ENCODE measurements around the gene CSTF2. TPM values are rescaled to one million over a fixed set of nuclear protein-coding genes. Genes with fewer than 3 reads are reported as not detected.

Gene CSTF2
- total and polyA plus RNA-seq, 9 of the 15 experiments (the other 6 are each of a cell fraction or from before 2014, with no cell fraction given), result 11.6 to 57.9 (median 46.4) TPM

- in situ Hi-C loops (cut with MboI), result no loop called here
- H3K27me3 ChIP-seq (ENCODE audit: control insufficient read depth in 2 of 2, insufficient read depth in 2 of 2, low read length in 2 of 2), result no peaks in the 10 kb centered on the region
- no peaks in the 10 kb centered on the region for H3K9me1 ChIP-seq (ENCODE audit: control insufficient read depth, insufficient read depth, low read length)
- no peak for DNase-seq (ENCODE audit: extremely low read depth in 1 of 4, low spot score in 3 of 4)
- 70% methylated on average over 2 of the region's 2 CpGs for WGBS (ENCODE audit: insufficient coverage, low coverage, missing lambda C conversion rate)
- no peak overlapping the region for H2AFZ ChIP-seq (ENCODE audit: low read depth, low read length)
- CTCF ChIA-PET (ENCODE audit: low intra/inter-chr PET ratio), result interaction anchor here (0.6 kb wide), 1 partner anchor 235 kb away, joined by 3 read pairs; no protein-coding TSS in a partner anchor
- FAIRE-seq, result no peak
- intact Hi-C loops (cut with micrococcal nuclease), result no loop called here
- no peaks in the 10 kb centered on the region for H3K79me2 ChIP-seq (ENCODE audit: control insufficient read depth, insufficient read depth, low read length)
- H3K4me2 ChIP-seq (ENCODE audit: insufficient read depth, low read length), result no peak overlapping the region
- no peaks in the 10 kb centered on the region for H3K4me1 ChIP-seq (replicated peaks in 1 of 2; ENCODE audit: control insufficient read depth in 2 of 2, insufficient read depth in 2 of 2, low read length in 2 of 2)
- peaks cover 85% of the 10 kb centered on the region for H3K36me3 ChIP-seq (ENCODE audit: control insufficient read depth, insufficient read depth, low read length)
- no peaks in the 10 kb centered on the region for H4K20me1 ChIP-seq (replicated peaks; ENCODE audit: control insufficient read depth, insufficient read depth, low read length)
- POLR2A ChIA-PET, result interaction anchor here (0.9 kb wide), 1 partner anchor 11 kb away, joined by 3 read pairs; no protein-coding TSS in a partner anchor
- H3K4me3 ChIP-seq, result no peak overlapping the region
- no peak overlapping the region for H3K27ac ChIP-seq (ENCODE audit: extremely low read depth, low read depth, low read length)
- TF ChIP-seq TEAD1 (CRISPR knock-in tag; IDR thresholded peaks at IDR 0.05), result no peak
- TF ChIP-seq MBD1 (CRISPR knock-in tag; IDR thresholded peaks at IDR 0.05), result no peak
- TF ChIP-seq NR0B1 (IDR thresholded peaks at IDR 0.05; ENCODE audit: partially characterized antibody), result no peak
- no peak for TF ChIP-seq KAT8 (IDR thresholded peaks at IDR 0.05; ENCODE audit: low read depth)
- TF ChIP-seq EP400 (IDR thresholded peaks at IDR 0.05), result no peak
- TF ChIP-seq TCFL5 (CRISPR knock-in tag; conservative IDR thresholded peaks at IDR 0.05), result no peak
- no peak for TF ChIP-seq SIRT6 (IDR thresholded peaks at IDR 0.05; ENCODE audit: low read depth, low read length)
- TF ChIP-seq, protein P1, sequence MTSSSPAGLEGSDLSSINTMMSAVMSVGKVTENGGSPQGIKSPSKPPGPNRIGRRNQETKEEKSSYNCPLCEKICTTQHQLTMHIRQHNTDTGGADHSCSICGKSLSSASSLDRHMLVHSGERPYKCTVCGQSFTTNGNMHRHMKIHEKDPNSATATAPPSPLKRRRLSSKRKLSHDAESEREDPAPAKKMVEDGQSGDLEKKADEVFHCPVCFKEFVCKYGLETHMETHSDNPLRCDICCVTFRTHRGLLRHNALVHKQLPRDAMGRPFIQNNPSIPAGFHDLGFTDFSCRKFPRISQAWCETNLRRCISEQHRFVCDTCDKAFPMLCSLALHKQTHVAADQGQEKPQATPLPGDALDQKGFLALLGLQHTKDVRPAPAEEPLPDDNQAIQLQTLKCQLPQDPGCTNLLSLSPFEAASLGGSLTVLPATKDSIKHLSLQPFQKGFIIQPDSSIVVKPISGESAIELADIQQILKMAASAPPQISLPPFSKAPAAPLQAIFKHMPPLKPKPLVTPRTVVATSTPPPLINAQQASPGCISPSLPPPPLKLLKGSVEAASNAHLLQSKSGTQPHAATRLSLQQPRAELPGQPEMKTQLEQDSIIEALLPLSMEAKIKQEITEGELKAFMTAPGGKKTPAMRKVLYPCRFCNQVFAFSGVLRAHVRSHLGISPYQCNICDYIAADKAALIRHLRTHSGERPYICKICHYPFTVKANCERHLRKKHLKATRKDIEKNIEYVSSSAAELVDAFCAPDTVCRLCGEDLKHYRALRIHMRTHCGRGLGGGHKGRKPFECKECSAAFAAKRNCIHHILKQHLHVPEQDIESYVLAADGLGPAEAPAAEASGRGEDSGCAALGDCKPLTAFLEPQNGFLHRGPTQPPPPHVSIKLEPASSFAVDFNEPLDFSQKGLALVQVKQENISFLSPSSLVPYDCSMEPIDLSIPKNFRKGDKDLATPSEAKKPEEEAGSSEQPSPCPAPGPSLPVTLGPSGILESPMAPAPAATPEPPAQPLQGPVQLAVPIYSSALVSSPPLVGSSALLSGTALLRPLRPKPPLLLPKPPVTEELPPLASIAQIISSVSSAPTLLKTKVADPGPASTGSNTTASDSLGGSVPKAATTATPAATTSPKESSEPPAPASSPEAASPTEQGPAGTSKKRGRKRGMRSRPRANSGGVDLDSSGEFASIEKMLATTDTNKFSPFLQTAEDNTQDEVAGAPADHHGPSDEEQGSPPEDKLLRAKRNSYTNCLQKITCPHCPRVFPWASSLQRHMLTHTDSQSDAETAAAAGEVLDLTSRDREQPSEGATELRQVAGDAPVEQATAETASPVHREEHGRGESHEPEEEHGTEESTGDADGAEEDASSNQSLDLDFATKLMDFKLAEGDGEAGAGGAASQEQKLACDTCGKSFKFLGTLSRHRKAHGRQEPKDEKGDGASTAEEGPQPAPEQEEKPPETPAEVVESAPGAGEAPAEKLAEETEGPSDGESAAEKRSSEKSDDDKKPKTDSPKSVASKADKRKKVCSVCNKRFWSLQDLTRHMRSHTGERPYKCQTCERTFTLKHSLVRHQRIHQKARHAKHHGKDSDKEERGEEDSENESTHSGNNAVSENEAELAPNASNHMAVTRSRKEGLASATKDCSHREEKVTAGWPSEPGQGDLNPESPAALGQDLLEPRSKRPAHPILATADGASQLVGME (CRISPR knock-in tag; IDR thresholded peaks at IDR 0.05), result no peak
- no peak for TF ChIP-seq PCBP2 (IDR thresholded peaks at IDR 0.05; ENCODE audit: low read depth, low read length, poor library complexity, severe bottlenecking)
- TF ChIP-seq ZC3H11A (IDR thresholded peaks at IDR 0.05; ENCODE audit: low read depth, low read length), result no peak
- TF ChIP-seq, protein P2, sequence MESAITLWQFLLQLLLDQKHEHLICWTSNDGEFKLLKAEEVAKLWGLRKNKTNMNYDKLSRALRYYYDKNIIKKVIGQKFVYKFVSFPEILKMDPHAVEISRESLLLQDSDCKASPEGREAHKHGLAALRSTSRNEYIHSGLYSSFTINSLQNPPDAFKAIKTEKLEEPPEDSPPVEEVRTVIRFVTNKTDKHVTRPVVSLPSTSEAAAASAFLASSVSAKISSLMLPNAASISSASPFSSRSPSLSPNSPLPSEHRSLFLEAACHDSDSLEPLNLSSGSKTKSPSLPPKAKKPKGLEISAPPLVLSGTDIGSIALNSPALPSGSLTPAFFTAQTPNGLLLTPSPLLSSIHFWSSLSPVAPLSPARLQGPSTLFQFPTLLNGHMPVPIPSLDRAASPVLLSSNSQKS (CRISPR knock-in tag; IDR thresholded peaks at IDR 0.05), result no peak
- H3K9ac ChIP-seq (ENCODE audit: insufficient read depth in 1 of 2, low read depth in 2 of 2, low read length in 2 of 2), result no peak overlapping the region
- no TSS peak for BruUV-seq (replicated peaks)
- no peaks in the 10 kb centered on the region for H3K9me3 ChIP-seq (replicated peaks; ENCODE audit: control insufficient read depth, insufficient read depth, low read depth, low read length)
- no peak for ATAC-seq
Measured at GRCh38 chrX:100829730-100830129, 9.5 kb downstream of the CSTF2 start.
